Aorta (tissue), 5 donors: Measurements from ENCODE around the gene FURIN. TPM values are rescaled to one million over a fixed set of nuclear protein-coding genes. Genes with fewer than 3 reads are reported as not detected.
"Not testable (repeated sequence)": the region's sequence is repeated elsewhere in the genome, so short reads cannot be mapped to it uniquely, and the experiment has no call there.

Experiments used
- ATAC-seq: fragments of 200-7000 bp; cut with Tn5 transposase; one replicate; pipeline ENCODE4 v1.9.1; 2022; ENCODE audit warnings: moderate library complexity; ENCODE audit not compliant: low FRiP score
- DNase-seq, 2 donors: peaks; one replicate each; pipeline ENCODE4 v3.0.0-alpha.2; 2020
- H3K27ac ChIP-seq, 2 donors: one replicate each; pipeline ENCODE4 v1.5.1; 2013; ENCODE audit warnings: low read length in 2 of 2, mild to moderate bottlenecking in 2 of 2, moderate library complexity in 2 of 2, control low read depth in 1 of 2, inconsistent platforms in 1 of 2, low read depth in 1 of 2
- H3K27me3 ChIP-seq, 2 donors: one replicate each; pipeline ENCODE4 v1.6.1; 2013; ENCODE audit warnings: control low read depth in 1 of 2, low read length in 1 of 2, mild to moderate bottlenecking in 1 of 2, moderate library complexity in 1 of 2; ENCODE audit not compliant: insufficient read depth in 2 of 2, control insufficient read depth in 1 of 2
- H3K36me3 ChIP-seq, 2 donors: one replicate each; pipeline ENCODE4 v1.6.1; 2013; ENCODE audit warnings: control low read depth in 1 of 2, low read length in 1 of 2, mild to moderate bottlenecking in 1 of 2; ENCODE audit not compliant: insufficient read depth in 2 of 2, control insufficient read depth in 1 of 2
- H3K4me1 ChIP-seq, 2 donors: one replicate each; pipeline ENCODE4 v1.6.1; 2013; ENCODE audit warnings: low read length in 2 of 2, control low read depth in 1 of 2, mild to moderate bottlenecking in 1 of 2, moderate library complexity in 1 of 2; ENCODE audit not compliant: insufficient read depth in 2 of 2, control insufficient read depth in 1 of 2
- H3K4me3 ChIP-seq, 2 donors: one replicate each; pipeline ENCODE4 v1.5.1; 2013; ENCODE audit warnings: low read length in 2 of 2, control low read depth in 1 of 2, mild to moderate bottlenecking in 1 of 2
- H3K9me3 ChIP-seq: one replicate; pipeline ENCODE4 v1.6.1; 2013; ENCODE audit warnings: mild to moderate bottlenecking, low read length; ENCODE audit not compliant: control insufficient read depth
- WGBS, 2 donors: extraction: QIAGEN DNeasy Blood & Tissue Kit; methylation state at CpG; one replicate each; pipeline ENCODE4 v1.1.7; 2013; 5-methylcytosine and 5-hydroxymethylcytosine counted together
- intact Hi-C, 2 donors: fragments of 100-400 bp; cut with DNase I; formaldehyde crosslinking; loops; one replicate each; pipeline versions ENCODE4 v1.14.2 to v1.15.0; 2022
- polyA plus RNA-seq, 2 donors: library from polyadenylated mRNA; stranded (reverse); fragments of 200-250 nt; gene quantifications; one replicate each; pipeline ENCODE4 v1.2.3, GENCODE V29; 2013
- total RNA-seq, 2 donors: library from RNA; stranded (reverse); fragmentation: NEBNext Ultra II Directional; extraction: Animal tissue kit (Norgen Biotek cat#: 25700); gene quantifications; one replicate each; pipeline ENCODE4 v1.2.1, GENCODE V29; 2021
- donor health status: healthy with polysubstance abuse.
- donor health status: Bipolar disorder and iron deficiency.
- donor health status: DM: no; HTN: no; CAD: no.
- donor health status: DM: no; HTN: no; CAD: no.
- donor health status: DM: yes; HTN: yes; CAD: no.

The FURIN gene
- total and polyA plus RNA-seq, 4 donors = 20.9 to 65.8 (median 44.1) TPM

DNA sequence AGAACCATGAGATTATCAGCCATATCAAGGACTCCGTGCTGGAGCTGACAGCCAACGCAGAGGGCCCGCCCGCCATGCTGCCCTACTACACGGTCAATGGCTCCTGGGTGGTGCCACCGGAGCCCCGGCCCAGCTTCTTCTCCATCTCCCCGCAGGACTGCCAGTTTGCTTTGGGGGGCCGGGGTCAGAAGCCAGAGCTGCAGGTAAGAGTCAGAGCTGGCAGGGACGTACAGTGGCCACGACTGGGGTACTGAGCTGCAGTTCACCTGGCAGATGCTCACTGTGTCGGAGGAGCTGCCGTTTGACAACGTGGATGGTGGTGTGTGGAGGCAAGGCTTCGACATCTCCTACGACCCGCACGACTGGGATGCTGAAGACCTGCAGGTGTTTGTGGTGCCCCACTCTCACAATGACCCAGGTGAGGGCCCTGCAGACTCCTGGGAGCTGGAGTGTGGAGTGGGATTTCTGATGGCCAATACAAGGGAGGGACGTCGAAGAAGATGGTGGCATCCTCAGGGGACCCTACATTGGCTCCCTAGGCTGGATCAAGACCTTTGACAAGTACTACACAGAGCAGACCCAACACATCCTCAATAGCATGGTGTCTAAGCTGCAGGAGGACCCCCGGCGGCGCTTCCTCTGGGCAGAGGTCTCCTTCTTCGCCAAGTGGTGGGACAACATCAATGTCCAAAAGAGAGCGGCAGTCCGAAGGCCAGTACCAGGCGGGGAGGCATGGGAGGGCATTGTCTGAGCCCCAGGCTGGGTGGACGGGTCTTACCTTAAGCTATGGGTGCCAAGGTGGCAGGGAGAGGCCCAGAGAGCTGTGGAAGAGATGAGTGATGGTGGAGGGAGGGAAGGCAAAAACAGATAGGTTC lies 37.2 kb downstream of the FURIN start:
- Histone ChIP-seq H3K36me3 (peaks cover 0 to 7% of the 10 kb centered on the region in 2 donors), H3K27me3 (no peaks in the 10 kb centered on the region), H3K4me1 (no peaks in the 10 kb centered on the region), H3K9me3 (no peaks in the 10 kb centered on the region), H3K27ac (no peak overlapping the region), H3K4me3 (no peak overlapping the region)
- ATAC-seq (no peak), DNase-seq (no peak)
- WGBS, 2 donors = 95 to 96% methylated on average over 28 of the region's 28 CpGs
- intact Hi-C loops = no loop called here

DNA sequence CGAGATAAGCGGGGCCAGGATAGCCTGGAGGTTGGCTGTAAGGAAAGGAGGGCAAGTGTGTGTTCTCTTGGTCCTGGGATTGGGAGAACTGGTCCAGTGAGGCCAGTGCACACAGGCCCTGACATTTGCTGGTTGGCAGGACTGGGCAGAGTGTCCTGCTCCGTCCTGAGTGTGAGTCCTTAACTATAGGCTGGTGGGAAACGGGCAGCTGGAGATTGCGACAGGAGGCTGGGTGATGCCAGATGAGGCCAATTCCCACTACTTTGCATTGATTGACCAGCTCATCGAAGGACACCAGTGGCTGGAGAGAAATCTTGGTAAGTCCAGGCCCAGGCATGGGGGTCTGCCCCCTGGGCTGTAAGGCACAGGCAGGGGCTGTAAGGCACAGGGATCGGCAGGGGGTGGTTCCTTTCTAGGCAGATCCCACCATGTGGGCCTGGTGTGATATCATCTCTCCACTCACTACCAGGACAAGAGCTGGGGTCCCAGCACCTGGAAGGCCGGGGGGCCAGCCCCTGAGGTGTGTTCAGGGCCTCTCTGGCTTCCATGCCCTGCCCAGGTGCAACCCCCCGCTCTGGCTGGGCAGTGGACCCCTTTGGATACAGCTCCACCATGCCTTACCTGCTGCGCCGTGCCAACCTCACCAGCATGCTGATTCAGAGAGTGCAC lies 37.9 kb downstream of the FURIN start:
- H3K27ac ChIP-seq = no peak overlapping the region
- ATAC-seq (no peak), DNase-seq (no peak)
- no peaks in the 10 kb centered on the region for H3K27me3 ChIP-seq
- H3K4me1 ChIP-seq = no peaks in the 10 kb centered on the region
- intact Hi-C loops = no loop called here
- peaks cover 4 to 10% of the 10 kb centered on the region in 2 donors for H3K36me3 ChIP-seq
- H3K9me3 ChIP-seq = no peaks in the 10 kb centered on the region
- no peak overlapping the region for H3K4me3 ChIP-seq
- WGBS, 2 donors = 95 to 98% methylated on average over 11 of the region's 11 CpGs

DNA sequence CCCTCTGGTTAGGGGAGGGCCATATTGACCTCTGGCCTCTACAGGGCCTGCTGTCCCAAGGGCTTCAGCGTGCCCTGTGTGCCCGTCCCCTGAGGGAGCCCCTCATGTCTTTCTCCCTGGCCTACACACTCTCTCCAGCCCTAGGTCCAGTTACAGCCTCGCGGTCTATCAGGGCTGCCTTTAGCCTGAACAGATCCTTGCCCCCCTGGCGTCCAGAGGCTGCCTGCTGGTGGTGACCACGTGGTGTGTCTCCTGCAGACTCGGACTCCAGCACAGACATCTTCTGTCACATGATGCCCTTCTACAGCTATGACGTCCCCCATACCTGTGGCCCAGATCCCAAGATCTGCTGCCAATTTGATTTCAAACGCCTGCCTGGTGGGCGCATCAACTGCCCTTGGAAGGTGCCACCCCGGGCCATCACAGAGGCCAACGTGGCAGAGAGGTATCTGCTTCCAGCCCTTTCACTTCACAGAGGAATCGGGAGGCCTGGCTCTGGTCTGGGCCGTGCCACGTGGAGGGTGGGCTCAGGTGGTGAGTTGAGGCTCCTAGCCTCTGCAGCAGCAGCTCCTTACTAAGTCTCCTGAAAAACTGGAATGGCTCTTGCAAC lies 38.8 kb downstream of the FURIN start:
- Histone ChIP-seq H3K4me3 (no peak overlapping the region), H3K27ac (no peak overlapping the region), H3K4me1 (no peaks in the 10 kb centered on the region), H3K9me3 (no peaks in the 10 kb centered on the region), H3K27me3 (no peaks in the 10 kb centered on the region), H3K36me3 (peaks cover 6 to 15% of the 10 kb centered on the region in 2 donors)
- DNase-seq = no peak
- ATAC-seq = no peak
- WGBS, 2 donors = 84 to 87% methylated on average over 15 of the region's 15 CpGs
- intact Hi-C loops = no loop called here

DNA sequence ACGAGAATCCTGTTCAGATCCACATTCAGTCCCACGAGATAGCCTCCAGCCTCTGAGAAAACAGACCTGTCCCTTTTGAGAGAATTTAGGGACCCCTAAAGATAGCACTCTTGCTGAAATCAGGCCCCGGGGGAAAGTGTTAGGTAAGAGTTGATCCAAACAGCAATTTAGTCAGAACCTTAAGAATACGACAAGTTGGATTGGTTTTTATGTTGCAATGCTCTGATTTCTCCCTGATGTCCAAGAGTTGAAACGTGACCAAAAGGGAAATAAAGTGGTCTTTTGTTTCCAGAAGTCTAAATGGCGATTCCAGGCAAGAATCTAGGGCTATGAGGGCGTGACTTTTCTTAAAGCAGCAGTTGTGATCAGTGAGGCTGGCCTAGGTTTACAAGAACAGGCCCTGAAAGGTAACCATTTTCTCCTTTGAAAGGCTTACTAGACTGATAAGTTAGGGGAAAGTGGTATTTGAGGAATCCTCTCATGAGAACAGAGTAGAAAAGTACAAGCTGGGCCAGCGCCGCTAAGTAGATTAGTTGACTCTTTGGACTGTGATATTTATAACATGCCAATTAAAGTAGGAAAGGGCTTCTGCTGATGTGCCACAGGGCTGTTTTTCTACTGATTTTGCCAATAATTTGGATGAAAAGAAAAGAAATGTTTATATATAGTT lies 39.6 kb downstream of the FURIN start:
- intact Hi-C loops = no loop called here
- Histone ChIP-seq H3K4me3 (no peak overlapping the region), H3K27me3 (no peaks in the 10 kb centered on the region), H3K27ac (no peak overlapping the region), H3K36me3 (peaks cover 6 to 18% of the 10 kb centered on the region in 2 donors), H3K9me3 (no peaks in the 10 kb centered on the region), H3K4me1 (no peaks in the 10 kb centered on the region)
- WGBS, 2 donors = 84% methylated on average over 9 of the region's 9 CpGs
- DNase-seq = peak in 1 of 2 donors; percentile 21
- no peak for ATAC-seq

DNA sequence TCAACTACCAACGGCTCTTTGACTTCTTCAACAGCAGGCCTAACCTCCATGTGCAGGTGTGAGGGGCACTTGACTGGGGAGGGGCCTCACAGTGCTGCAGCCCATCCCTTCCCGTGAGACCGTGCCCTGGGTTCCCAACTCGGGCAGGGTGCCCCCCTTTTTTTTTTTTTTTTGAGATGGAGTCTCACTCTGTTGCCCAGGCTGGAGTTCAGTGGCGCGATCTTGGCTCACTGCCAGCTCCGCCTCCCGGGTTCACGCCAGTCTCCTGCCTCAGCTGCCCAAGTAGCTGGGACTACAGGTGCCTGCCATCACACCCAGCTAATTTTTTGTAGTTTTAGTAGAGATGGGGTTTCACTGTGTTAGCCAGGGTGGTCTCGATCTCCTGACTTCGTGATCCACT lies 41.1 kb downstream of the FURIN start:
- DNase-seq = peak in 1 of 2 donors; percentile 35

DNA sequence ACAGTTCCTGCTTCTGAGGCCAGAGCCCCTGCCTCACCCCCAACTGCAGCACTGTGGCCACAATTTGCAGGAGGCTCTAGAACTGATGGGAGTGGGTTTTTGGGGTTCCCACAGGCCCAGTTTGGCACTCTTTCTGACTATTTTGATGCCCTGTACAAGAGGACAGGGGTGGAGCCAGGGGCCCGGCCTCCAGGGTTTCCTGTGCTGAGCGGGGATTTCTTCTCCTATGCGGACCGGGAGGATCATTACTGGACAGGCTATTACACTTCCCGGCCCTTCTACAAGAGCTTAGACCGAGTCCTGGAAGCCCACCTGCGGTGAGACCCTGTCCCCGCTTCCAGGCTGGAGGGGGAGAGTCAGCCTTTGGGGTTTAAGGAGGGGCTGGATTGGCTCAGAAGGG lies 41.6 kb downstream of the FURIN start:
- Histone ChIP-seq H3K4me3 (no peak overlapping the region), H3K4me1 (no peaks in the 10 kb centered on the region), H3K9me3 (no peaks in the 10 kb centered on the region), H3K27me3 (no peaks in the 10 kb centered on the region), H3K36me3 (peaks cover 6 to 23% of the 10 kb centered on the region in 2 donors), H3K27ac (no peak overlapping the region)
- intact Hi-C loops = no loop called here
- DNase-seq (peak in 1 of 2 donors; percentile 30), ATAC-seq (no peak)
- 93 to 98% methylated on average over 8 of the region's 8 CpGs for WGBS, 2 donors

More for the DNA sequence above, 41.1 kb downstream of the FURIN start:
- 69 to 77% methylated on average over 11 of the region's 11 CpGs for WGBS, 2 donors
- H3K4me3 ChIP-seq, intact Hi-C loops, H3K27ac ChIP-seq, H3K9me3 ChIP-seq, H3K4me1 ChIP-seq, H3K27me3 ChIP-seq, ATAC-seq: not testable (repeated sequence)
- peaks cover 6 to 23% of the 10 kb centered on the region in 2 donors for H3K36me3 ChIP-seq

DNA sequence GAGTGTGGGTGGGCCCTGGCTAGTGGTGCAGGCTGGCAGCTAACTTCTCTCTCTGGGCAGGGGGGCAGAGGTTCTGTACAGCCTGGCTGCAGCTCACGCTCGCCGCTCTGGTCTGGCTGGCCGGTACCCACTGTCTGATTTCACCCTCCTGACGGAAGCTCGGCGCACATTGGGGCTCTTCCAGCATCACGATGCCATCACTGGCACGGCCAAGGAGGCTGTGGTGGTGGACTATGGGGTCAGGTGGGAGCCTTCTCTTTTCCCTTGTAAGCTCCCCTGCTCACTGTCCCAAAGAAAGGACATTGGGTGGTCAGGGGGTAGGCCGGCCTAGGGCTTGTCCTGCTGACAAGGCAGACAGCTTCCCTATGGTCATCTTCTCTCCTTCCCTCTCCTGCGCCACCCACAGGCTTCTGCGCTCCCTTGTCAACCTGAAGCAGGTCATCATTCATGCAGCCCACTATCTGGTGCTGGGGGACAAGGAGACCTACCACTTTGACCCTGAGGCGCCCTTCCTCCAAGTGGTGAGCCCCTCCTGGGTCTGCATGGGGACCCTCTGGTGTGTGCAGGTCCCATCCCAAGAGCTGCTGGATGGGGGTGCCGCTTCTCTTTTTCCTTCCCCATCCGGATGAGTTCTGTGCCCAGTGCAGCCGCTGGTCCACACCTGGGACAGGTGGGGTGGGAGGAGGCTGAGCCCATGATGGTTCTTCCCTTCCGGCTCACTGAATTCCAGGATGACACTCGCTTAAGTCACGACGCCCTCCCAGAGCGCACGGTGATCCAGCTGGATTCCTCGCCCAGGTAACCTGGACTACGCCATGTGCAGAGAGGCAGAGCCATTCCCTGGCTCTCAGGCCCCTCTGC lies 42.3 kb downstream of the FURIN start:
- H3K4me3 ChIP-seq = no peak overlapping the region
- no peaks in the 10 kb centered on the region for H3K4me1 ChIP-seq
- H3K27me3 ChIP-seq = no peaks in the 10 kb centered on the region
- DNase-seq (peak in 1 of 2 donors; percentile 40), ATAC-seq (no peak)
- H3K27ac ChIP-seq = no peak overlapping the region
- intact Hi-C loops = no loop called here
- peaks cover 6 to 23% of the 10 kb centered on the region in 2 donors for H3K36me3 ChIP-seq
- WGBS, 2 donors = 95 to 96% methylated on average over 23 to 24 of the region's 24 CpGs
- no peaks in the 10 kb centered on the region for H3K9me3 ChIP-seq

DNA sequence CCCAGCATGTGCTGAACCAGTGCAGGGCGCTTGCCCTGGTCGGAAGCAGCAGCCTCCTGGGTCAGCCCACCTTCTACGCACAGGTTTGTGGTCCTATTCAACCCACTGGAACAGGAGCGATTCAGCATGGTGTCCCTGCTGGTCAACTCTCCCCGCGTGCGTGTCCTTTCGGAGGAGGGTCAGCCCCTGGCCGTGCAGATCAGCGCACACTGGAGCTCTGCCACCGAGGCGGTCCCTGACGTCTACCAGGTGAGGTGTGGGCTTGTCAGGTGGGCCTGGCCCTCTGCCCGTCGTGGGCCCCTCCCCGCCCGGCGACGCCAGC lies 42.9 kb downstream of the FURIN start:
- intact Hi-C loops = no loop called here
- no peaks in the 10 kb centered on the region for H3K4me1 ChIP-seq

More for the DNA sequence above, 42.9 kb downstream of the FURIN start:
- no peaks in the 10 kb centered on the region for H3K9me3 ChIP-seq
- H3K27me3 ChIP-seq = no peaks in the 10 kb centered on the region
- WGBS, 2 donors = 92% methylated on average over 19 of the region's 19 CpGs
- ATAC-seq (no peak), DNase-seq (no peak)
- no peak overlapping the region for H3K27ac ChIP-seq
- no peak overlapping the region for H3K4me3 ChIP-seq
- H3K36me3 ChIP-seq = peaks cover 6 to 21% of the 10 kb centered on the region in 2 donors
